NB4 (cell line): ENCODE measurements around the gene GRM6.

Experiments used
- CTCF ChIP-seq: IDR thresholded peaks from one replicate; pipeline ENCODE4 v1.5.1; 2012; ENCODE audit warnings: low read depth, low read length
- MAX ChIP-seq: IDR thresholded peaks from 2 replicates; pipeline ENCODE4 v1.6.1; 2011; ENCODE audit warnings: low read depth, low read length
- POLR2A ChIP-seq: IDR thresholded peaks from 2 replicates; pipeline ENCODE4 v1.6.1; 2011; ENCODE audit warnings: mild to moderate bottlenecking; ENCODE audit not compliant: insufficient read length; ENCODE audit errors: extremely low read depth

GRCh38 chr5:178994580-178995340 lies at the start of gene GRM6:
- TF ChIP-seq POLR2A (no peak), CTCF (no peak), MAX (no peak)
